Measurements from ENCODE around the gene LYRM4. TPM values are rescaled to one million over a fixed set of nuclear protein-coding genes. Genes with fewer than 3 reads are reported as not detected.

The LYRM4 gene
- total and polyA plus RNA-seq, 4 donors = 17.9 to 28.7 (median 21.1) TPM

GRCh38 chr6:5243069-5243468, 17.7 kb downstream of the LYRM4 start:
- H3K4me3 ChIP-seq (ENCODE audit: low read length in 2 of 2) = no peak overlapping the region
- H3K9me3 ChIP-seq (ENCODE audit: control insufficient read depth, low read length) = no peaks in the 10 kb centered on the region
- WGBS, 2 donors = 54 to 78% methylated on average over 12 of the region's 12 CpGs
- ATAC-seq (ENCODE audit: low FRiP score) (no peak), DNase-seq (no peak)
- H3K36me3 ChIP-seq (ENCODE audit: control insufficient read depth in 1 of 2, insufficient read depth in 2 of 2, low read length in 1 of 2) = no peaks in the 10 kb centered on the region
- no peak overlapping the region for H3K27ac ChIP-seq (ENCODE audit: low read depth in 1 of 2, low read length in 2 of 2)
- no peaks in the 10 kb centered on the region for H3K4me1 ChIP-seq (ENCODE audit: control insufficient read depth in 1 of 2, insufficient read depth in 2 of 2, low read length in 2 of 2)
- H3K27me3 ChIP-seq (ENCODE audit: control insufficient read depth in 1 of 2, insufficient read depth in 2 of 2, low read length in 1 of 2) = no peaks in the 10 kb centered on the region
- intact Hi-C loops (cut with DNase I) = no loop called here

- Histone ChIP-seq H3K9me3 (ENCODE audit: control insufficient read depth, low read length) (no peaks in the 10 kb centered on the region), H3K27ac (ENCODE audit: low read depth in 1 of 2, low read length in 2 of 2) (no peak overlapping the region), H3K4me1 (ENCODE audit: control insufficient read depth in 1 of 2, insufficient read depth in 2 of 2, low read length in 2 of 2) (no peaks in the 10 kb centered on the region), H3K36me3 (ENCODE audit: control insufficient read depth in 1 of 2, insufficient read depth in 2 of 2, low read length in 1 of 2) (no peaks in the 10 kb centered on the region), H3K4me3 (ENCODE audit: low read length in 2 of 2) (no peak overlapping the region), H3K27me3 (ENCODE audit: control insufficient read depth in 1 of 2, insufficient read depth in 2 of 2, low read length in 1 of 2) (no peaks in the 10 kb centered on the region)
- 96 to 98% methylated on average over 2 of the region's 2 CpGs for WGBS, 2 donors
- intact Hi-C loops (cut with DNase I) = no loop called here
- DNase-seq (no peak), ATAC-seq (ENCODE audit: low FRiP score) (no peak)
Observed at GRCh38 chr6:5241252-5241651, 19.5 kb downstream of the LYRM4 start.

GRCh38 chr6:5238336-5238735, 22.4 kb downstream of the LYRM4 start:
- Histone ChIP-seq H3K36me3 (ENCODE audit: control insufficient read depth in 1 of 2, insufficient read depth in 2 of 2, low read length in 1 of 2) (no peaks in the 10 kb centered on the region), H3K9me3 (ENCODE audit: control insufficient read depth, low read length) (no peaks in the 10 kb centered on the region), H3K4me3 (ENCODE audit: low read length in 2 of 2) (no peak overlapping the region), H3K4me1 (ENCODE audit: control insufficient read depth in 1 of 2, insufficient read depth in 2 of 2, low read length in 2 of 2) (no peaks in the 10 kb centered on the region), H3K27me3 (ENCODE audit: control insufficient read depth in 1 of 2, insufficient read depth in 2 of 2, low read length in 1 of 2) (no peaks in the 10 kb centered on the region), H3K27ac (ENCODE audit: low read depth in 1 of 2, low read length in 2 of 2) (no peak overlapping the region)
- ATAC-seq (ENCODE audit: low FRiP score) = no peak
- no peak for DNase-seq
- WGBS, 2 donors = 95 to 98% methylated on average over 1 of the region's 1 CpG
- intact Hi-C loops (cut with DNase I) = no loop called here

GRCh38 chr6:5237805-5238204, 22.9 kb downstream of the LYRM4 start:
- ATAC-seq (ENCODE audit: low FRiP score) (no peak), DNase-seq (no peak)
- 88 to 90% methylated on average over 4 of the region's 4 CpGs for WGBS, 2 donors
- intact Hi-C loops (cut with DNase I) = no loop called here
- Histone ChIP-seq H3K4me1 (ENCODE audit: control insufficient read depth in 1 of 2, insufficient read depth in 2 of 2, low read length in 2 of 2) (no peaks in the 10 kb centered on the region), H3K4me3 (ENCODE audit: low read length in 2 of 2) (no peak overlapping the region), H3K27ac (ENCODE audit: low read depth in 1 of 2, low read length in 2 of 2) (no peak overlapping the region), H3K27me3 (ENCODE audit: control insufficient read depth in 1 of 2, insufficient read depth in 2 of 2, low read length in 1 of 2) (no peaks in the 10 kb centered on the region), H3K9me3 (ENCODE audit: control insufficient read depth, low read length) (no peaks in the 10 kb centered on the region), H3K36me3 (ENCODE audit: control insufficient read depth in 1 of 2, insufficient read depth in 2 of 2, low read length in 1 of 2) (no peaks in the 10 kb centered on the region)

- Histone ChIP-seq H3K9me3 (ENCODE audit: control insufficient read depth, low read length) (no peaks in the 10 kb centered on the region), H3K4me3 (ENCODE audit: low read length in 2 of 2) (no peak overlapping the region), H3K27me3 (ENCODE audit: control insufficient read depth in 1 of 2, insufficient read depth in 2 of 2, low read length in 1 of 2) (no peaks in the 10 kb centered on the region), H3K4me1 (ENCODE audit: control insufficient read depth in 1 of 2, insufficient read depth in 2 of 2, low read length in 2 of 2) (peaks cover 0 to 3% of the 10 kb centered on the region in 2 donors), H3K27ac (ENCODE audit: low read depth in 1 of 2, low read length in 2 of 2) (no peak overlapping the region), H3K36me3 (ENCODE audit: control insufficient read depth in 1 of 2, insufficient read depth in 2 of 2, low read length in 1 of 2) (no peaks in the 10 kb centered on the region)
- WGBS, 2 donors = 94 to 96% methylated on average over 2 of the region's 2 CpGs
- DNase-seq (no peak), ATAC-seq (ENCODE audit: low FRiP score) (no peak)
- intact Hi-C loops (cut with DNase I) = no loop called here
Observed at GRCh38 chr6:5235830-5236229, 24.9 kb downstream of the LYRM4 start.

GRCh38 chr6:5234874-5235273, 25.9 kb downstream of the LYRM4 start:
- H3K4me1 ChIP-seq (ENCODE audit: control insufficient read depth in 1 of 2, insufficient read depth in 2 of 2, low read length in 2 of 2) = peaks cover 0 to 3% of the 10 kb centered on the region in 2 donors
- H3K4me3 ChIP-seq (ENCODE audit: low read length in 2 of 2) = no peak overlapping the region
- H3K27me3 ChIP-seq (ENCODE audit: control insufficient read depth in 1 of 2, insufficient read depth in 2 of 2, low read length in 1 of 2) = no peaks in the 10 kb centered on the region
- H3K27ac ChIP-seq (ENCODE audit: low read depth in 1 of 2, low read length in 2 of 2) = no peak overlapping the region
- no peaks in the 10 kb centered on the region for H3K9me3 ChIP-seq (ENCODE audit: control insufficient read depth, low read length)
- WGBS, 2 donors = 78 to 92% methylated on average over 6 of the region's 6 CpGs
- intact Hi-C loops (cut with DNase I) = no loop called here
- no peak for DNase-seq
- no peak for ATAC-seq (ENCODE audit: low FRiP score)
- no peaks in the 10 kb centered on the region for H3K36me3 ChIP-seq (ENCODE audit: control insufficient read depth in 1 of 2, insufficient read depth in 2 of 2, low read length in 1 of 2)

- H3K4me1 ChIP-seq (ENCODE audit: control insufficient read depth in 1 of 2, insufficient read depth in 2 of 2, low read length in 2 of 2) = peaks cover 0 to 3% of the 10 kb centered on the region in 2 donors
- intact Hi-C loops (cut with DNase I) = no loop called here
- H3K27ac ChIP-seq (ENCODE audit: low read depth in 1 of 2, low read length in 2 of 2) = no peak overlapping the region
- H3K4me3 ChIP-seq (ENCODE audit: low read length in 2 of 2) = no peak overlapping the region
- no peaks in the 10 kb centered on the region for H3K9me3 ChIP-seq (ENCODE audit: control insufficient read depth, low read length)
- H3K27me3 ChIP-seq (ENCODE audit: control insufficient read depth in 1 of 2, insufficient read depth in 2 of 2, low read length in 1 of 2) = no peaks in the 10 kb centered on the region
- no peak for DNase-seq
- no peaks in the 10 kb centered on the region for H3K36me3 ChIP-seq (ENCODE audit: control insufficient read depth in 1 of 2, insufficient read depth in 2 of 2, low read length in 1 of 2)
- ATAC-seq (ENCODE audit: low FRiP score) = no peak
- 56 to 58% methylated on average over 2 of the region's 2 CpGs for WGBS, 2 donors
Observed at GRCh38 chr6:5231289-5231688, 29.5 kb downstream of the LYRM4 start.

GRCh38 chr6:5230081-5230480, 30.7 kb downstream of the LYRM4 start:
- Histone ChIP-seq H3K9me3 (ENCODE audit: control insufficient read depth, low read length) (no peaks in the 10 kb centered on the region), H3K36me3 (ENCODE audit: control insufficient read depth in 1 of 2, insufficient read depth in 2 of 2, low read length in 1 of 2) (no peaks in the 10 kb centered on the region), H3K27me3 (ENCODE audit: control insufficient read depth in 1 of 2, insufficient read depth in 2 of 2, low read length in 1 of 2) (no peaks in the 10 kb centered on the region), H3K4me1 (ENCODE audit: control insufficient read depth in 1 of 2, insufficient read depth in 2 of 2, low read length in 2 of 2) (peaks cover 0 to 3% of the 10 kb centered on the region in 2 donors), H3K4me3 (ENCODE audit: low read length in 2 of 2) (no peak overlapping the region), H3K27ac (ENCODE audit: low read depth in 1 of 2, low read length in 2 of 2) (no peak overlapping the region)
- DNase-seq (no peak), ATAC-seq (ENCODE audit: low FRiP score) (no peak)
- intact Hi-C loops (cut with DNase I) = no loop called here
- WGBS, 2 donors = 47 to 62% methylated on average over 4 of the region's 4 CpGs

GRCh38 chr6:5229356-5229755, 31.4 kb downstream of the LYRM4 start:
- no peak for ATAC-seq (ENCODE audit: low FRiP score)
- DNase-seq = no peak
- no peaks in the 10 kb centered on the region for H3K9me3 ChIP-seq (ENCODE audit: control insufficient read depth, low read length)
- no peaks in the 10 kb centered on the region for H3K36me3 ChIP-seq (ENCODE audit: control insufficient read depth in 1 of 2, insufficient read depth in 2 of 2, low read length in 1 of 2)
- H3K4me1 ChIP-seq (ENCODE audit: control insufficient read depth in 1 of 2, insufficient read depth in 2 of 2, low read length in 2 of 2) = peaks cover 0 to 3% of the 10 kb centered on the region in 2 donors
- no peak overlapping the region for H3K27ac ChIP-seq (ENCODE audit: low read depth in 1 of 2, low read length in 2 of 2)
- no peaks in the 10 kb centered on the region for H3K27me3 ChIP-seq (ENCODE audit: control insufficient read depth in 1 of 2, insufficient read depth in 2 of 2, low read length in 1 of 2)
- intact Hi-C loops (cut with DNase I) = no loop called here
- no peak overlapping the region for H3K4me3 ChIP-seq (ENCODE audit: low read length in 2 of 2)
- WGBS, 2 donors = 84 to 90% methylated on average over 3 of the region's 3 CpGs
